Immature natural killer cell (primary cell): ENCODE results near the gene OR10AD1. TPM values are rescaled to one million over a fixed set of nuclear protein-coding genes. Genes with fewer than 3 reads are reported as not detected.
A peak's percentile ranks its signal among the peaks of the same experiment; 100 is the strongest.
"Not testable (repeated sequence)": the region's sequence is repeated elsewhere in the genome, so short reads cannot be mapped to it uniquely, and the experiment has no call there.

ENCODE experiments used
- DNase-seq, 3 donors: peaks; one replicate each; pipeline ENCODE4 v3.0.0; 2022; ENCODE audit warnings: mixed read lengths in 1 of 3
- H3K27ac Mint-ChIP-seq, 6 donors: one replicate each; pipeline ENCODE4 v1.8.0; 2020; ENCODE audit warnings: mixed read lengths in 6 of 6, mild to moderate bottlenecking in 5 of 6, inconsistent platforms in 4 of 6, moderate library complexity in 3 of 6
- H3K27me3 Mint-ChIP-seq, 3 donors: one replicate each; pipeline ENCODE4 v1.8.0; 2020 to 2021; ENCODE audit warnings: low read depth in 3 of 3, mild to moderate bottlenecking in 3 of 3, mixed read lengths in 3 of 3, moderate library complexity in 3 of 3, inconsistent platforms in 1 of 3
- H3K36me3 Mint-ChIP-seq, 3 donors: one replicate each; pipeline ENCODE4 v1.8.0; 2020; ENCODE audit warnings: mixed read lengths in 3 of 3, inconsistent platforms in 2 of 3, mild to moderate bottlenecking in 2 of 3
- H3K4me1 Mint-ChIP-seq, 2 donors: one replicate each; pipeline ENCODE4 v1.8.0; 2020; ENCODE audit warnings: inconsistent platforms in 2 of 2, mild to moderate bottlenecking in 2 of 2, mixed read lengths in 2 of 2, moderate library complexity in 1 of 2
- H3K4me3 Mint-ChIP-seq, 5 donors: one replicate each; pipeline ENCODE4 v1.8.0; 2020; ENCODE audit warnings: mild to moderate bottlenecking in 5 of 5, mixed read lengths in 5 of 5, inconsistent platforms in 3 of 5, moderate library complexity in 3 of 5
- H3K9me3 Mint-ChIP-seq, 6 donors: one replicate each; pipeline ENCODE4 v1.8.0; 2020; ENCODE audit warnings: mild to moderate bottlenecking in 6 of 6, mixed read lengths in 6 of 6, inconsistent platforms in 4 of 6, moderate library complexity in 3 of 6
- polyA plus RNA-seq, 3 donors: library from polyadenylated mRNA; unstranded; fragments of 300-500 nt; fragmentation: Illumina TruSeq; gene quantifications; one replicate each; pipeline ENCODE4 v1.2.3, GENCODE V29; 2021

OR10AD1 gene
- polyA plus RNA-seq, 3 donors from 2014 or later: not detected

DNA sequence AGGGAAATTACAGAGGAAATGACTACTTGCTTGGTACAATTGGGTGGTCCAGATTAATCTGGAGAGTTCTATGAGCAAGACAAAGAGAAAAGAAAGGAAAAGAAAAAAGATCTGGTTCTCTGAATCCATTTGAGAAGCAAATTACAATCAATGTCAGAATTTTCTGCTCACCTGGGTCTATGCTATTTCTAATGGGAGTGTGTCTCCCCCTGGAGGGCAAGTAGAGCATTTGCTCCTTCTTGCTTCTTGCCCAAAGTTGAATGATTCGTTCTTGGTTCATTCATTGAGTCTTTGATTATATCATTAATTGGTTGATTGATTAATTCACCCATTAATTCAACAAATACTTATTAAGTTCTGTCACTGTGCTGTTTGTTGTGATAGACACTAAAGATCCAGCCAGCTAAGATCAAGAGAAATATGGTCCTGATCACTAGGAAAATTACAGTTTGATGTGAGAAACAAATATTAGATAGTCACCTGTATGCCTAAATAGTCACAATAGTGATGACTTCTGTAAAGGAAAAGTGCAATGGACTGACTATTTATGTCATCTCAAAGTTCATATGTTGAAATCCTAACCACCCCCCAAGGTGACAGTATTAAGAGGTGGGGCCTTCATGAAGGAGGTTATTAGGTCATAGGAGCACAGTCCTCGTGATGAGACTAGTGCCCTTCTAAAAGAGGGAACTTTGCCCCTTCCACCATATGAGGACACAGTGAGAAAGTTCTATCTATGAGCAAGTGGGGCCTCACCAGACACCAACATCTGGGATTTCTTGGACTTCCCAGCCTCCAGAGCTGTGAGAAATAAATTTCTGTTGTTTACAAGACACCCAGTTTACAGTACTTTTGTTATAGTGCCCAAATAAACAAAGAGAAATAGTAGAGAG lies 37.8 kb downstream of the OR10AD1 start:
- Mint-ChIP-seq H3K9me3 (no peaks in the 10 kb centered on the region), H3K4me3 (no peak overlapping the region), H3K27me3 (peaks cover 0 to 10% (median 5%) of the 10 kb centered on the region in 3 donors), H3K36me3 (no peaks in the 10 kb centered on the region), H3K4me1 (no peaks in the 10 kb centered on the region), H3K27ac (no peak overlapping the region)
- DNase-seq: peak; percentile 57 to 66 (median 59)

DNA sequence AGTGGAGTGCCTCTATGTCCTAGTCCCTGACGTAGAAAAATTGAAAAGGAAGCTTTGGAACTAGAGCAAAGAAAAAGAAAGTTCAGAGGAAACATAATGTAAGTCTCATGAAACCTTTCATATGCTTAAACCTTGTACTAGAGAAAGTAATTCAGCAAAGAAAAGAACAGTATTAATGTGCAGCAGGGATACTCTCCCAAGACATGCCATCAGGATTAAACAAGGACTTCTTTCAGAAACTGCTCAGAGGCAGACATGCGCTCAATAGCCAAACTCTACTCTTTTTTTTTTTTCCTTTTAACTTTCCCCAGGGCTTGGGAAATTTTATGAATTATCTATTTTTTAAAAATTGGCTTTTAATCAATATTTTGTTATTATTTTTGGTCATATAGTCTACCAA lies 38.6 kb downstream of the OR10AD1 start:
- Mint-ChIP-seq H3K4me3 (no peak overlapping the region), H3K36me3 (no peaks in the 10 kb centered on the region), H3K27me3 (peaks cover 0 to 11% (median 6%) of the 10 kb centered on the region in 3 donors), H3K4me1 (no peaks in the 10 kb centered on the region), H3K9me3 (no peaks in the 10 kb centered on the region), H3K27ac (no peak overlapping the region)
- no peak for DNase-seq

DNA sequence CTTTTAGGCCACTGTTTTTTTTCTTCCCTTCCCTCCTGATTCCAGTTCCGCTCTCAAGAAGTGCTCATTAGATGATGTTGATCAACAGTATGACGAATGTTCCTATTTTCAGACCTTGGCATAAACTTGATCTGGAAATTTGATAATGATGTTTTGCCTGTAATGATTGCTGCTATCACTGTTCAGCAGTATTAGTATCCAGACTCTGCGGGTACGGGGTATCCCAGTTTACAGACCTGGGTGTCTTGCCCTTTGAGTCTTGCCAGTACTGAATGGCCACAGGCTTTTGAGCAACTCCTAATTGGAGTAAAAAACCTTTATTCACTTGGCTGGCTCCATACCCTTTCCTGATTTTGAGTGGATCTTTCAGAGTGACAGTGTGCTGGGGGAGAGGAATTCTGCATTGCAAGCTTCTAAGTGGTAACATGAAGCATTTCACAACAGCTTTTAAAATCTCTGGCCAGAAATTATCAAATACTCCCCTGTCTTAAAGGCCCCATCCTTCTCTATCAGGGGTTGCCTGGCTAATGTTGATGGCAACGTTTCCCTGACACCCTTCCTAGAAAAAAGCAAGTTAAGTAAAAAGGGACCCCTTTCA lies 39.8 kb downstream of the OR10AD1 start:
- no peak overlapping the region for H3K4me3 Mint-ChIP-seq
- DNase-seq: no peak
- peaks cover 0 to 11% (median 5%) of the 10 kb centered on the region in 3 donors for H3K27me3 Mint-ChIP-seq
- H3K36me3 Mint-ChIP-seq: no peaks in the 10 kb centered on the region
- peaks cover 1 to 3% of the 10 kb centered on the region in 2 donors for H3K4me1 Mint-ChIP-seq
- H3K9me3 Mint-ChIP-seq: no peaks in the 10 kb centered on the region
- no peak overlapping the region for H3K27ac Mint-ChIP-seq

DNA sequence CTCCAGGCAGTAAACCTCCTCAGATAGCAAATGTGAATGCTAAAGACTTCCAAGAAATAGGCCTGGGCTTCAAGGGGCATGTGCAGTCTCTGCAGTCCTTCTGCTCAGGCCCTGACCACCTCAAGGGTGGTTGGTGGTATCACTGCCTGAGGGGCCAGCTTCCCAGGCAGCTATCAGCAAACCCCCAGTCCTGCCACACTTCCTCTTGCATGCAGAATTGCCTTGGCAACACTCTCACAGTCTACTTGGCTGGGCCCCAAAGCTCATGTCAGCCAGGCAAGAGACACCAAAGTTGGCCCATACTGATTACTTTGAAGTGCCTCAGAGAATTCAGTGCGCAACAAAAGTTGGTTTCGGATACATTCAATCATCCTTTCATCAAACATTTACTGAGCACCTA lies 42.3 kb downstream of the OR10AD1 start:
- H3K9me3 Mint-ChIP-seq: no peaks in the 10 kb centered on the region
- peaks cover 22 to 24% of the 10 kb centered on the region in 2 donors for H3K4me1 Mint-ChIP-seq
- H3K27ac Mint-ChIP-seq: no peak overlapping the region
- H3K36me3 Mint-ChIP-seq: no peaks in the 10 kb centered on the region
- no peak for DNase-seq
- peaks cover 6 to 17% (median 11%) of the 10 kb centered on the region in 3 donors for H3K27me3 Mint-ChIP-seq
- no peak overlapping the region for H3K4me3 Mint-ChIP-seq

DNA sequence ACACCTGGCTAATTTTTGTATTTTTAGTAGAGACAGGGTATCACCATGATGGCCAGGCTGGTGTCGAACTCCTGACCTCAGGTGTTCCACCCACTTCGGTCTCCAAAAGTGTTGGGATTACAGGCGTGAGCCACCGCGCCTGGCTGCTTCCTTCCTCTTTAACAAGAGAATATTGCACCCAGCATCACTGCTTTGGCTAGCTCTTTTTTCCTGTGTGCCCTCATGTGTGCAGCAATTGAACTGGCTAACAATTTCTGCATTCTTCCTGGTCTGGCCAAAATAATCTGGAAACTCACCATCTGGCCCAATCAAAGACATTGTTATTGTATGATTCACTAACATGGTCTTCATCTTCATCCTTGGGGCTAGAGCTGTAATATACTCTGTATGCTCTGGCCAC lies 43.0 kb downstream of the OR10AD1 start:
- H3K4me1 Mint-ChIP-seq: peaks cover 22 to 26% of the 10 kb centered on the region in 2 donors
- H3K27me3 Mint-ChIP-seq: peaks cover 6 to 15% (median 11%) of the 10 kb centered on the region in 3 donors
- DNase-seq: no peak
- peak overlapping the region in 1 of 6 donors; percentile 23 for H3K27ac Mint-ChIP-seq
- H3K9me3 Mint-ChIP-seq: no peaks in the 10 kb centered on the region
- no peak overlapping the region for H3K4me3 Mint-ChIP-seq
- no peaks in the 10 kb centered on the region for H3K36me3 Mint-ChIP-seq

DNA sequence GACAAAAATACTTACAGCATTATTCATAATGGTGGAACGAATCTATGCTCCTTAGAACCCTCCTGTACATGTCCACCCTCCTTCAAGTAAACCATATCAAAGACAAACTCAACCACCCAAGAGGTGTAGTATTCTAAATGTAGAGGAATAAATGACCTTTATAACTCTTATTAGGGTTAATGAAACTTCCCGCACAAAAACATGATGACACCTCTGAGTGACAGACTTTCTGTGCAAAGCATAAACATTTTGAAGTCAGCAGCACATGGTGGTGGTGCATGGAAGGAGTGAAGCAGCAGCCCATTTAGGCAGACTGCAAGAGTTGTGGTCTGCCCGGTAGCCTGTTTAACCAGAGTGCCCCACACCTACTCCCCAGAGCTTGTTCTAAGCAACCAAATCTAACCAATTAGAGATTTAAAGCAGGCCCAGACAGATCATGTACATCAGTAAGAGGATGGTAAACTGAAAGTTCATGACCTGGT lies 45.2 kb downstream of the OR10AD1 start:
- Mint-ChIP-seq H3K27me3 (peaks cover 6 to 13% (median 10%) of the 10 kb centered on the region in 3 donors), H3K9me3 (no peaks in the 10 kb centered on the region), H3K36me3 (peaks cover 4 to 7% (median 5%) of the 10 kb centered on the region in 3 donors), H3K4me3 (peak overlapping the region; percentile 89 to 99 (median 96)), H3K27ac (peak overlapping the region; percentile 92 to 98 (median 97)), H3K4me1 (peaks cover 30 to 41% of the 10 kb centered on the region in 2 donors)
- peak; percentile 14 to 36 (median 20) for DNase-seq

DNA sequence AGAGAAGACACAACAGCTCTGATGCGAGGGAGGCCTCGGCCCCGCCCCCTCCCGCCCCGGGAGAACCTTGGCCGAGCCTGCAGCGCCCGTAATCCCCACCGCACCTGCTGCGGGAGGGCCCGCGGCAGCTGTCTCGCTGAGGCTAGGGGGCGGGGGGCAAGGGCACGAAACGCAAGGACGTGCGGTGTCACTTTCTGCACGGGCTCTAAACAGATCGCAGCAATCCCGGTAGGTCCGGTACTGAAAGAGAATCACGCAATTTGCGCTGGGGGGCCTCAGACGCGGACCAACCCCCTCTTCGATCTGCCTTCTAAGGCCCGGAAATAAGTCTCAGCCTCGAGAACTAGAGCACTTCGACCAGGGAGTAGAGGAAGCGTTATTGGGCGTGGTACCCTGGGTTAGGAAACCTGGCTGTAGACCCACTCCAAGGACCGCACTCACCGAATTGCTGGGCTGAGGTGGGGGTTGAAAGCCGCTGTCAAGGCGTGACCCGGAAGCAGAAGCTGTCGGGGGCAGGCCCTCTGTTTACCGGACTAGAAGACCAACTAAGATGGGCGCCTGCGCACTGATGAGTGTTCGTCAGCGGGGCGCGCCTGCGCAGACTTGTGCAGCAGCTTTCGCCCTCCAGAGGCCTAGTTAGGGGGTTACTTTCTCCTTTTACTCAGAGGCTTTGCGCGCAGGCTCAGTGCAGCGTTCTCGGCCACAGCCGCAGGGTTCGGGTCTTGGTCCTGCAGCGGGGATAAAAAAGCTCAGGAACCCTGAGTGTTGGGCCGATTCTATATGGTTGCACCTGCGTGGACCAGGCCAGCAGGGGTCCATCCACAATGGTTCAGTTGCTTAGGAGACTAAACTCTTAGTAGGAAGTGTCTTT lies 45.8 kb downstream of the OR10AD1 start, which contains the start of gene ASB8:
ASB8 (minus strand) TSS at position 498 of the 871 bp plus-strand sequence. CDS start 4,019 bp downstream, outside the sequence.
- peak within 1 kb of the TSS; percentile 89 to 99 (median 96) for H3K4me3 Mint-ChIP-seq
- peak within 1 kb of the TSS; percentile 92 to 98 (median 97) for H3K27ac Mint-ChIP-seq
- no peaks in the 10 kb centered on the region for H3K9me3 Mint-ChIP-seq
- H3K36me3 Mint-ChIP-seq: peaks cover 6 to 10% (median 10%) of the 10 kb centered on the region in 3 donors
- H3K27me3 Mint-ChIP-seq: peaks cover 6 to 13% (median 9%) of the 10 kb centered on the region in 3 donors
- H3K4me1 Mint-ChIP-seq: peaks cover 30 to 48% of the 10 kb centered on the region in 2 donors
- DNase-seq: peak; percentile 99

DNA sequence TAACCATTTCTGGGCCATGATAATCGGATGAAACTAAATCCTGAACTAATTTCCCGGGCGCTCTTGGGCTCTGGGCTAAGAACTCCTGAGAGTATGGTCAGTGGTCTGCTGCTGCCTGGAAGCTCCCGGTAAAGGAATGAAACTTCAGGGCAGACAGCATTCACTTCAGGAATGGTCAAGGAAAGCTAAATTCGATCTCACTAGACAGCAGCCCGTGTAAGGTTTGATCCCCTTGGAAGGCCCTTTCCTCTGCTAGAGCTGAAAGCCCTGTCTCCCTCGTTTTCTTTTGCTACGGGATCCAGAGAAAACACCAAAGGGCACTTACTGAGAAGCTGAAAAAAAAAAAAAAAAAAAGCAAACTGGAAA lies 46.5 kb downstream of the OR10AD1 start:
- Mint-ChIP-seq H3K27ac (peak overlapping the region; percentile 92 to 98 (median 97)), H3K27me3 (peaks cover 6 to 13% (median 9%) of the 10 kb centered on the region in 3 donors), H3K4me3 (peak overlapping the region; percentile 89 to 99 (median 96)), H3K4me1 (peaks cover 30 to 48% of the 10 kb centered on the region in 2 donors), H3K9me3 (no peaks in the 10 kb centered on the region), H3K36me3 (peaks cover 6 to 13% (median 12%) of the 10 kb centered on the region in 3 donors)
- DNase-seq: no peak

DNA sequence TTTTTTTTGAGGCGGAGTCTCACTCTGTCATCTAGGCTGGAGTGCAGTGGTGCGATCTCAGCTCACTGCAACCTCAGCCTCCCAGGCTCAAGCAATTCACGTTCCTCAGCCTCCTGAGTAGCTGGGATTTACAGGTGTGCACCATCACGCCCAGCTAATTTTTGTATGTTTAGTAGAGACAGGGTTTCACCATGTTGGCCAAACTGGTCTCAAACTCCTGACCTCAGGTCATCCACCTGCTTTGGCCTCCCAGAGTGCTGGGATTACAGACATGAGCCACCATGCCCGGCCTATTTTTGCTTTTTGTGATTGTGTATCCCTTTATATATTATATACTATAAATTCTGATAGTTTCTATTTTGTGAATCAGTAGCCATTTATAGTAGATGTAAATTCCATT lies 47.3 kb downstream of the OR10AD1 start:
- H3K9me3 Mint-ChIP-seq, DNase-seq: not testable (repeated sequence)
- peaks cover 30 to 48% of the 10 kb centered on the region in 2 donors for H3K4me1 Mint-ChIP-seq
- H3K27ac Mint-ChIP-seq: peak overlapping the region in 3 of 6 donors; percentile 85 to 96 (median 92)
- peak overlapping the region; percentile 53 to 99 (median 96) for H3K4me3 Mint-ChIP-seq
- H3K27me3 Mint-ChIP-seq: peaks cover 6 to 13% (median 9%) of the 10 kb centered on the region in 3 donors
- peaks cover 6 to 14% (median 13%) of the 10 kb centered on the region in 3 donors for H3K36me3 Mint-ChIP-seq

Other genes with a start within 250 kb of the OR10AD1 start
- gene TMEM106C, start 239.7 kb downstream of the OR10AD1 start, polyA plus RNA-seq: 10 to 100 TPM; 56.9 to 73.5 (median 62.6) TPM
- not detected for gene COL2A1, start 198.8 kb downstream of the OR10AD1 start, polyA plus RNA-seq
- gene SENP1, start 97.2 kb downstream of the OR10AD1 start, polyA plus RNA-seq: 10 to 100 TPM in 1 of 3 donors, 1 to 10 TPM in 2; 4.0 to 14.6 (median 8.5) TPM
- gene PFKM, start 83.9 kb downstream of the OR10AD1 start, polyA plus RNA-seq: 1 to 10 TPM; 2.0 to 2.7 (median 2.7) TPM
- gene ASB8, start 45.8 kb downstream of the OR10AD1 start, polyA plus RNA-seq: 100 to 1,000 TPM in 1 of 3 donors, 10 to 100 TPM in 2; 68.0 to 140 (median 84.2) TPM
- under 1 TPM in 2 of 3 donors, not detected in 1; 0.23 to 0.44 TPM for gene CCDC184, start 19.6 kb downstream of the OR10AD1 start, polyA plus RNA-seq
- gene ZNF641, start 147.6 kb upstream of the OR10AD1 start, polyA plus RNA-seq: 10 to 100 TPM in 2 of 3 donors, 1 to 10 TPM in 1; 9.4 to 26.3 (median 14.5) TPM